Lower leg skin (tissue), 4 donors: Measurements from ENCODE around the gene TYW1. TPM values are rescaled to one million over a fixed set of nuclear protein-coding genes. Genes with fewer than 3 reads are reported as not detected.
"Not testable (repeated sequence)": the region's sequence is repeated elsewhere in the genome, so short reads cannot be mapped to it uniquely, and the experiment has no call there.

Experiments
- DNase-seq, 2 donors: peaks; one replicate each; pipeline ENCODE4 v3.0.0-alpha.2; 2019; ENCODE audit warnings: low spot score in 2 of 2
- H3K4me3 ChIP-seq: fragments of 200-600 bp; sonication (generic); 2 replicates; pipeline ENCODE4 v1.5.1; 2017; ENCODE audit warnings: mild to moderate bottlenecking, low read depth; ENCODE audit not compliant: poor library complexity, severe bottlenecking
- WGBS, 2 donors: methylation state at CpG; one replicate each; pipeline ENCODE4 v1.1.5; 2018; 5-methylcytosine and 5-hydroxymethylcytosine counted together
- intact Hi-C: fragments of 100-400 bp; cut with DNase I; formaldehyde crosslinking; loops from one replicate; pipeline ENCODE4 v1.15.0; 2023; ENCODE audit warnings: low total_unique reads
- total RNA-seq, 4 donors: library from RNA; depleted of rRNA; stranded (reverse); fragments of >200 nt; gene quantifications; one replicate each; pipeline ENCODE4 v1.1.0, GENCODE V29; 2016

Gene TYW1
- total RNA-seq, 4 donors from 2014 or later: 11.2 to 29.0 (median 17.3) TPM

GRCh38 chr7:67184912-67185659, 188.5 kb downstream of the TYW1 start:
- DNase-seq, H3K4me3 ChIP-seq, intact Hi-C loops: not testable (repeated sequence)
- WGBS, 2 donors: 81 to 96% methylated on average over 9 to 10 of the region's 10 CpGs

DNA sequence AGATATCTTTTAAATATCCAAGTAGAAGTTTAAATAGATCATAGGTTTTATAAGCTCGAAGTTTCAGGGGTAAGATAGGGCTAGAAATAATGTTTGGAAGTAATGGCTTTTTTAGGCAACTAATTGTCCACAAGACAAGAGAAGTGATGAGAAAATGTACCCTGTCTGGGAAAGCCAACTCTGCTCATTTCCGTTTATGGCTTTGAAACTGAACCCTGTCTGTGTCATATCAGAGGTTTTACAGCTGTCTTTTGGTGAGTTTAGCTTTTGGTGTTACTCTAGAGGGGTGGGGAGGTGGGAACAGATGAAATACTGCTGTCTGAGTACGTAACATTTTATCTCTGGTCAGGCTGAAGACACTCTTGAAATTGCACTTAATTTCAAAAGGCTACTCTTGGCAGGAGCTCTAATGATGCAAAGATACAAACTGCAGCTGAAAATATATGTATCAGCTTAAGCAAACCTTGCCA, 189.1 kb downstream of the TYW1 start:
- intact Hi-C loops, H3K4me3 ChIP-seq, DNase-seq: not testable (repeated sequence)
- 54 to 64% methylated on average over 2 of the region's 3 CpGs for WGBS, 2 donors

GRCh38 chr7:67189160-67189559, 192.5 kb downstream of the TYW1 start:
- WGBS, 2 donors: 86 to 97% methylated on average over 8 of the region's 8 CpGs
- H3K4me3 ChIP-seq, DNase-seq, intact Hi-C loops: not testable (repeated sequence)

DNA sequence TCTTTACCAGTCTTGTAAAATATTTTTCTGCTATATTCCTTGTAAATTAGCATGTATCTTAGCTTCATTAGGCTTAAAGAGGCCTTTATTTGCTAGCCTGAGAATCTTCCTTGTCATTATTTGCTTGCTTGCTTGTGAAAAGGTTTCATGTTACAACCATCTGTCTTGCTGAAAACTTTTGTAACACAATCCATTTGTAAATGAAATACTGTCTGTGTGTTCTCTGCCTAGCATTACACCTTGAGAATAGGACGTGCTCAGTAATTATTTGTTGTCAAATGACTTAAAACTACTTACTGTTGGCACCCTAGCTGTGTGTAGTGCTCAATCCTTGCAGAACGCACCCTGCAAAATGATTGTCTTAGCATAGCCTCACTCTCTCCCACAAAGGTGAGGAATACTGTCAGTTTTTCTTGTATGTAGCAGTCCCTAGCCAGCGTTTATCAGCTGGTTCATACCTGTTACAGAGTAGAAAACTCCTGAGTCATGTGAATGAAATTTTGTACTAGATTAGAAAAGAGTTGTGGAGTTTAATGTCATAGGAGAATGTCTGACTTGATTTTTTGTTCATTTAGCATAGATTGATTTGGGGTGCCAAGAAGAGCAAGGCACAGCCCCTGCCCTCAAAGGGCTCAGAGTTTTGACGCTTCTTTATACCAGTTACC, 193.3 kb downstream of the TYW1 start:
- H3K4me3 ChIP-seq, intact Hi-C loops, DNase-seq: not testable (repeated sequence)
- 82% methylated on average over 3 to 4 of the region's 4 CpGs for WGBS, 2 donors

DNA sequence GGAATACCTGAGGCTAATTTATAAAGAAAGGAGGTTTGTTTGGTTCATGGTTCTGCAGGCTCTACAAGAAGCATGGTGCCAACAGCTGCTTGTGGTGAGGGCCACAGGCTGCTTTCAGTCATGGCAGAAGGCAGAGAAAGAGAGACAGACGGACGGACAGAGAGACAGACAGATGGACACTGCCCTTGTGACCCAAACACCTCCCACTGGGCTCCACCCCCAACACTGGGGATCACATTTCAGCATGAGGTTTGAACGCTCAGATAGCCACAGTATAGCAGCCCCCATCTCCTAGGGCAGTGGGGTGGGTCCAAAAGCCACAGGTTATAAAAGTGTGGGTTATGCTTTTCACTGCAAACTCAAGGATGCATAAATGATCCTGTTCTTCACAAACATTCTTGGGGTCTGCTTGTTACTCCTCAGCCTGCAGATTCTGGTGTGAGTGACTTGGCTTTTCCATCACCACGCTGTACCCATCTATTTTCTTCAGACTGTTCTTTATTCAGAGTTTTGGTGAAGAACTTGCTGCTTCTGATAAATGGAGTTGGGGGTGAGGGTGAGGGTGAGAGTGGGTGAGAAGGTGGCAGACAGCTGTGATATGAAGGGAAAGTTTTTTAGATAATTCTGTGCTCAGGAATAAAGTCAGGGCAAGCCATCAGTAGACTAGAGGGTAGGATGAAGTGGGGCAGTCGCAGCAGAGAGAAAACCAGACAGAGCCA, 194.5 kb downstream of the TYW1 start:
- intact Hi-C loops, DNase-seq, H3K4me3 ChIP-seq: not testable (repeated sequence)
- WGBS, 2 donors: 95% methylated on average over 4 to 5 of the region's 5 CpGs

DNA sequence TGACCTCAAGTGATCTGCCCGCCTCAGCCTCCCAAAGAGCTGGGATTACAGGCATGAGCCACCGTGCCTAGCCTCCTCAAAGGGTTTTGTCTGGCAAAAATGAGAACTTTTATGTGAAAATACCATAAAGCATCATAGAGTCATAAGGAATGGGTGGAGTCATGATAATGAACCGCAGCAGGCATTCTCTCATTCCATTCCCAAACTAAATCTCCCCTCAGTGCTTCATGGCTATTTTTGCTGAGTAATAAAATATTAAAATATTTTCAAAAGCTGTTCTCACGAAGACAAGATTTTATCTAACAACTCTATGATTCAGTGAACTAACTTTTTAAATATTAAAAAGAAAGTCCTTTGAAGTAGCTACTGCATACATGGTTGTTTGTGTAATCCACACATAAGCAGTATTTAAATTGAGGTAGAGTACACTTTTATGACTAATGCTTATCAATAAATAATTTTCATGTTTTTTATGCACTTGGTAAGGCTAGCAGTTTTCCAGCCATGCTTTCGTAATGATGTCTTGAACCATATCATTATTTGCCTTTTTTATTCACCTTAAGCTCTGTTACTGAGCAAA, 195.6 kb downstream of the TYW1 start:
- intact Hi-C loops, H3K4me3 ChIP-seq, DNase-seq: not testable (repeated sequence)
- WGBS, 2 donors: 72 to 81% methylated on average over 5 of the region's 5 CpGs

DNA sequence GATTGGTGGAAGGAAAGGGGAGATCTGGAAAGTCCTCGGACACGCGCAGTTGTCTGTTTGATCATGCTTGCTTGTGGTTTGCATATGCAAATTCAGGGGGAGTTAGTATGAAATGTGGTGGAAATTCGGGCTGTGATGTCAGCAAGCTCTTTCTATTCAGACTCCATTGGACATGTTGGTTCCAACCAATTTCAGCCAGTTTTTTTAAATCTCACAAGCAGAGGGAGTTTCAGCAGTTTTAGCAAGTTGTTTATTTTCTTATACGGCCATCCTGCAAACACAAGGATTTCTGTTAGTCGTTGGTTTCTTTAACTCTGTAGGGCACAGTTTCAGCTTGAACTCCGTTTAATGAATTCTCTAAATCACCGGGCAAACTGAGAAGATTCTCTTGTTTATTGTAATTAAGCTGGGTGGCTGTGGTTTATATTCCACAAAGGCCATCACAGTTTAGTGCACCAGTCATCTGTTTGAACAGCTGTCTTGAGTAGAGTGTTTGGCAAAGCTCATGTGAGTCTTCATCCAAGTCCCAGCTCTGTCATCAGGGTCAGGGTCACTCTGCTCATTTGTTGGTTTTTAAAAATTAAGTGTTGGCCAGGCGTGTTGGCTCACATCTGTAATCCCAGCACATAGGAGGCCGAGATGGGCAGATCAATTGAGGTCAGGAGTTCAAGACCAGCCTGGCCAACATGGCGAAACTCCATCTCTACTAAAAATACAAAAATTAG, 196.4 kb downstream of the TYW1 start:
- intact Hi-C loops, DNase-seq, H3K4me3 ChIP-seq: not testable (repeated sequence)
- 67 to 69% methylated on average over 11 of the region's 11 CpGs for WGBS, 2 donors

- DNase-seq, H3K4me3 ChIP-seq, intact Hi-C loops: not testable (repeated sequence)
- WGBS, 2 donors: 95 to 100% methylated on average over 2 of the region's 2 CpGs
Observed at GRCh38 chr7:67196176-67196575, 199.5 kb downstream of the TYW1 start.

DNA sequence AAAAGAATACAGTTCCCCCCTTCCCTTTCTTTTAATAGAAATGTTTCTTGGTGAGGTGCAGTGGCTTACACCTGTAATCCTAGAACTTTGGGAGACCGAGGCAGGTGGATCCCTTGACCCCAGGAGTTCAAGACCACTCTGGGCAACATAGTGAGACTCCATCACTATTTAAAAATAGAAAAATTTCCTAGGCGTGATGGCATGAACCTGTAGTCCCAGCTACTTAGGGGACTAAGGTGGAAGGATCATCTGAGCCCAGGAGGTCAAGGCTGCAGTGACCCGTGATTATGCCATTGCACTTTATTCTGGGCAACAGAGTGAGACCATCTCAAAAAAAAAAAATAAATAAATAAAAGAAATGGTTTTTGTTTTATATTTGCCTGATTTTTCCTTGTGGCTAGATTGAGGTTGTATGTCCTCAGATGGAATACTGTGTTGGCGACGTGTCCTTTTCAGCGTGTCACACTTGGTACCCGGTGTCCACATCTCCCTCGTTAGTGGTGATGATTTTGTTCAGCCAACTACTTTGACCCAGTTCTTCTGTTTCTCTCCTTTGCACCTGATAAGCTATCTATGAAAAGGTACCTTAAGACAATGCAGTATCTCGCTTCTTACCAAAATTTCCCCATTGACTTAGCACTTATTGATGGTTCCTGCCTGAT, 202.4 kb downstream of the TYW1 start:
- WGBS, 2 donors: 94 to 98% methylated on average over 9 of the region's 9 CpGs
- H3K4me3 ChIP-seq, DNase-seq, intact Hi-C loops: not testable (repeated sequence)

- DNase-seq, H3K4me3 ChIP-seq, intact Hi-C loops: not testable (repeated sequence)
- 90 to 94% methylated on average over 2 of the region's 2 CpGs for WGBS, 2 donors
Observed at GRCh38 chr7:67205772-67206171, 209.1 kb downstream of the TYW1 start.
